HG03103 (cell line): ENCODE measurements around the gene CERS3.

Experiments
- ATAC-seq: cut with Tn5 transposase; IDR thresholded peaks from one replicate; pipeline ENCODE4 v1.9.1; 2021; ENCODE audit warnings: low read depth; ENCODE audit not compliant: unreplicated experiment

CERS3 gene

DNA sequence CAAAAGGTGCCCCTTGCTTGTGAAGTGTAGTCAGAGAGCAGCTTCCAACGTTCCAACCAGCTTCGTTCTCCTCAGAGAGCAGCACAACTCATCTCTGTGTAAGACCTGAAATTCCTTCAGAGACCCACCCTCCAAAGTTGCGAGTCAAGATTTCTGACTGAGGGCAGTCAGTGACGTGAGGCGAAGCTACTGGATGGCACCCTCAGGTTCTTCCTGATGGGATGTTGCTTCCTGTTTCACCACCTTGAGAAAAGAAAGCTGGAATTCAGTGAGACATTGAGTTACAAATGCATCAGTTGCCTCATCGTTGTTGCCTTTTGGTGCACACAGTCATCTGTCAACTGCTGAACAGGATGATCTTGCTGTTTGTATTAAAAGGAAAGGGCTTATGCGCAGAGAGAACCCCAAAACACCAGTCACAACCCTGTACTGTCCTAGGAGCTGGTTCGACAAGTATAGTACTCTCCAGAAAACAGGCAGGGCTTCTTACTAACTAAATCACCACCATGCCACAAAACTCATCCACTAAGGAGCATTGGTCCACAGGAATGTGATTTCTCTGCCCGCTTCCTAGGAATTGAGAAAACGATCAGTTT is at the start of gene CERS3:
Gene CERS3, minus strand, starts transcription at position 118 of the 596 bp plus-strand sequence. CDS start 27,101 bp downstream, outside the sequence.
- no peak for ATAC-seq

DNA sequence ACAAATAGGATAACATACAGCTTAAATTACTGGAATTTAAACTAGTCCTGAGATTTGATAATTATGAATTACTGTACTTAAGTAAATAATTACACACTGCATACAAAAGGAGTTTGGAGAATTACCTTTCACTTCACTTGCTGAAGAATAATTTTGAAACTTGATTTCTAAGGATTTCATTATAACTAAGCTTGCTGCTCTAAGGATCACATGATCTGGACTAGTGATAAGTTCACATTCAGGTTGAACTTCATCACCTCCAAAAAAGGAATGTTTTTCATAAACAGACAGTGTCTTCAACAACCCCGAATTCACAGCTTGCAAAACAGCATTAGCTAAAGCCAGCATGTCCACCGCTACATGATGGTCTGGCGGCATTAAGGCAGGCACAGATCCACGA is 44.8 kb upstream of the CERS3 start:
- no peak for ATAC-seq

- no peak for ATAC-seq
Observed at GRCh38 chr15:100572362-100572983, 43.7 kb upstream of the CERS3 start.

DNA sequence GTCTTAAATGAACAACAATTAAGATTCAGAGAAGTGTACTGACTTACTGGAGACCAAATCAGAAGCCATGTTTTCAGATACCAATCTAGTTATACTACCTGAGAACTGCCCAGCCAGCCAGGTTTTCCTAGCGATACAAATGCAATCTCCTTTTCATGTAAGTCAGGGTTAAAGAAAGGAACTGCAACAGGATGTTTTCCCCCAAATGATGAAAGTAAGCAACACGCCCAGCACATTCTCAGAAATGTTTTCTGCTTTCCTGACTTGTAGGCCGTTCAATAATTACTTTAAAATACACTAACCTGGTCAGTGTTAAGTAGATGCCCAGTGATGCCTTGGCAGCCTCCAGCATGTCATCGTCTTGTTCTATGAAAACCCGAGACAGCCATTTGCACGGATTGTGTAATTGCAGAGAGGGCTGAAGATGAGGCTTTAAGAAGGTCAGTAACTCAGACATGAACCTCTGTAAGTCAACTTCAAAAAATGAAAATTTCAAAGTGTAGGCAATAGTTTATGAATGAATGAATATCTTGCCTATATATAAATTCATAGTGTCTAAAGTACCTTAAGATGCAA is 42.9 kb upstream of the CERS3 start:
- ATAC-seq: no peak

DNA sequence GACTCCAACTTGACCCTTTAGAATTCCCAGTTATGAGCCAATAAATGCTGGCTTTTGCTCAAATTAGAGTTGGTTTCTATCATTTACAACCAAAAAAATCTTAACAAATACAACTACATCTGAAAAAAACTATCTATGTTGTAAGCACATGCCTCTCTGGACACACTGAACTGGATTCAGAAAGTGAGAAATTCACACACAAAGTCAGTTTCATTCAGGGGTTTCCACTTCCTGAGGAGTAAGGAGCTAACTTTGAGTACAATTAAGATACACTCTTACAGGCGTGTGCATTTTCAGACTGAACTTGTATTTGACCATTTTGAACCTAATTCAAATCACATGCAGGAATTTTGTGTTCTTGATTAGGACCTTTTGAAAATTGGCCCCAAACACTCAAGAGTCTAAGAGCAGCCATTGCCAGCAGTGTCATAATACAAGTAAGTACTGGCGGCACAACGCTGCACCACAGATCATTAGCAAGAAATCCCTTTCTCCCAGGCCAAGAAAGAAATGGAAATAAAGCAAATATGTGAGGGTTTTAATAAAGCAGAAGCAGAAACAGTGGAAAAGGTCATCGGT is 42.1 kb upstream of the CERS3 start:
- ATAC-seq: peak; percentile 92

DNA sequence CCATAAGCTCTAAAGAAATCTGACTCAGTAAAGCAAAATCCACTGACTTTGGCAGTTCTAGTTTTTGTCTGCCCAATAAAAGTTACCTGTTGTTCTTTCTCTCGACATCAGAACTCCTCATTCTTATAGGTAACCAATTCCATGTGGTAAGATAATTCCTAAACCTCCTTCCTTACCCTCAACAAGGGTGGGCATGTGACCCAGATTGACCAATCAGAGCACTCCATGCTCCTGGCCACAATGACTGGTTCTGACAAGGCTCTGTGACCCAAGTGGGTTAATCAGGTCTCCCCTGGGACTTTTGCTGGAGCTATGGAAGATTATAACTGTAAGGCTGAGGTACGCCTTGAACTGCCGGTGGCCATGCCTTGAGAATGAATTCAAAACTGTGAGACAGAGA is 41.5 kb upstream of the CERS3 start:
- ATAC-seq: peak; percentile 23

- no peak for ATAC-seq
Observed at GRCh38 chr15:100569391-100569790, 40.6 kb upstream of the CERS3 start.

- no peak for ATAC-seq
Observed at GRCh38 chr15:100566850-100567628, 38.3 kb upstream of the CERS3 start.

- no peak for ATAC-seq
Observed at GRCh38 chr15:100565591-100565990, 36.8 kb upstream of the CERS3 start.

DNA sequence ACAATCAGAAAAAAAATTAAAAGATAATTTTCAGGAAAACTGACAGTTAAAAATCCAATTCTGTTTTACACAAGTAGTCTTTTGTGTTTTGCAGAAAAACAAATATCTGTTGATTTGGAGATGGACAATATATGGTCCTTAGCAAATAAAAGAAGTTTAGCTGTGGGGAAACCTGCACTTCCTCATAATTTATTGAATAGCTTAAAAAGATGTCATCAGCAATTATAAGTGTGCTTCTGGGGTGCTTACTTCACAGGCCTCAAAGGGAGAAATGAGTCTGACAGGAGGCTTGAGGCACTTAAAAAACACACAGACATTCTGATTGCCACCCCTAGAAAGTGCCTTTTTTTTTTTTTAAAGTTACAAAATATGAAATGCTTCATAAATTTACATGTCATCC is 31.6 kb upstream of the CERS3 start:
- no peak for ATAC-seq

DNA sequence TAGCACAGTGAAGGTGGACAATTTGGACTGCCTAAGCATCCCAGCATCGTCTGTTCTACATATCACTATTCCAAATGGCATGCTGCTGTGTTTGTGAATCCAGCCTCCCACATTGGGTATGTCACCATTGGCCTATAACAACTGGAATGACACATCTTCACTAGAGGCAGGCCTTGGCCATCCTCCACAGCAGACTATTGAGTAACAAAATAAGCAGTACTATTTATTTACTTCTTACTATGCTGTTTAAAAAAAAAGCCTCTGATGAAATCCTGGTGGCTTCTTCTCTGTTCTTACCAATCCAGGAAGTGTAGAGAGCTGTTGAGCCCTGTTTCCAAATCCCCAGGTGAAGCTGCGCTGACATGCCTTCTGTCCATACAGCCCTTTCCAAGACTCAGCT is 30.6 kb upstream of the CERS3 start:
- no peak for ATAC-seq

DNA sequence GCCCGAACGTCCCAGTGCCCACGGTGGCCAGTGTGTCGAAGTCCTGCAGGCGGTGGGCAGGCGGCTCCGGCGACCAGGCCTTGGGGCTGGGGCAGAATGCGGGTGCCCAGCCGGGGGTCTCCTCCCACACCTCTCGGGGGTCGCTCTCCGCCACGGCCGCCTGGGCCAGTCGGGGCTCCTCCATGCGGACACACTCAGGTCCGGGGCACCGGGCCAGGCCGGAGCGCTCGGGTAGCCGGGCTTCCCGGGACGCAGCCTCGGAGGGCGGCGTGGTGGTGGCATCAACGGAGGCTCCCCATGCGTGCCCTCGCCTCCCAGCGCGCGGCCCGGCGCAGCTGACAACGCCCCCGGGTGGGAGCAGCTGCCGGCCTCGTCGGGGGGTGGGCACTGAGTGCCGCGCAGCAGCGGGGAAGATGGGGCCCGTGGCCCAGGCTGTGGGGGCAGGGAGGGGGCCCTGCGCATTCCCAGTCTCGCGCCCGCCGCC is 30.1 kb upstream of the CERS3 start:
- ATAC-seq: no peak

- ATAC-seq: no peak
Observed at GRCh38 chr15:100553468-100553867, 24.7 kb upstream of the CERS3 start.

DNA sequence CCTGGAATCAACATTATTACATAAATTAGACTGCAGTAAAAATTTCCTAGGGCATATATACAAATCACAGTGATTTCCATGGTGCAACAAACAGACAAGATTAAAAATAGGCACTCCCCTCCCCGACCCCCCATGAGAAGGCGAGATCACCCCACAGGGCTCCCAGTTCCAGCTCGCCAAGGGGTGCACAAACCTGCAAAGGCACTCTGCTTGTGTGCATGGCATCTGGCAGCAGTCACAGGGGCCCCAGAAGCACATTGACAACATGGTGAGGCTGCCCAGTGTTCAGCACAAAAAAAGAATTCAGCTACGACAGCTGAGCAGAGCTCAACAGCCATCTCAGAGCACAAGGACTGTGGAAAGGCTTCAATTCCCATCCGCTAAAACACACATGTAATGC is 19.2 kb upstream of the CERS3 start:
- no peak for ATAC-seq

GRCh38 chr15:100544946-100545345 is 16.2 kb upstream of the CERS3 start:
- no peak for ATAC-seq

GRCh38 chr15:100544338-100544841 is 15.6 kb upstream of the CERS3 start:
- ATAC-seq: no peak

- ATAC-seq: no peak
Observed at GRCh38 chr15:100542290-100542689, 13.5 kb upstream of the CERS3 start.

- ATAC-seq: peak; percentile 78
Observed at GRCh38 chr15:100537331-100537730, 8.6 kb upstream of the CERS3 start.

GRCh38 chr15:100536733-100537132 is 8.0 kb upstream of the CERS3 start:
- ATAC-seq: no peak

DNA sequence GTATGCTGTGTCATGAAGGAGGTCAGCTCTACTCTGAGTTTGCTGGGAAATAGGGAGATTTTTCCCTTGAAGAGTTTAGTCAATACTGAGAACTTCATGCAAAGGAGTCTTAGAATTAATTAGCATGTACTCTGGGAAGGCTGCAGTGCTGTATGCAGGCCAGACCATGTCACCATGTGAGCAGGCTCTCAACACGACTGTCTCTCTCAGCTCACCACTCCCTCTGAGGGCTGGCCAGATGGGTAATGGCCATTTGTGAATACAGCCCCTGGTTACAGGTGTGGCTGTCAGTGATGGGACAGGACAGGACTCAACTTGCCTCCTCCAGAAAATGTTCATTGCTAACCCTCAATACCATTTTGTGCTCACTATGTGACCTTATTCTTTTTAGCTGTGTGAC is 5.1 kb upstream of the CERS3 start:
- ATAC-seq: no peak

DNA sequence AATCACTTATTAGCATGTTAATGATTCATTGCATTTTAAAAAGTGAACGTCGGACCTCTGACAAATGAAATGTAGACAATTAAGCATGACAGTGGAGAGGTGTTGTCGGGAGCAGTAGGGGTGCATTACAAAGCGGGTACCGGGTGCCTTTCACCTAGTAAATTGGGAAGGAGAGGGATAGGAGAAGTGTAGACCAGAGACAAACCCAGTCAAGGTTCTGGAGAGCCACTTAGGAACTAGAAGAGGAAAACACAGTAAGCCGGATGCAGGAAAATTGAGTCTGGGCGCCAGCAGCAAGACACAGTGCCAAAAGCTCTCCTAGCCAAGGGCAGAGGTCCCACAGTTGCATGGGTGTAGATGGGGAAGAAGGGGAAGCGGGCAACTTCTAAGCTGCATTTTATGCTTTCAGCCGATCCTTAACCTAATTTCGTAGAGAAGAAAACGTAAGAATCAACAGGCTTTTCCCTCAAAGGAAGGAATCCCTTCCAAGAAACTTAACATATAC is 3.1 kb upstream of the CERS3 start:
- ATAC-seq: no peak
